Liver (tissue), 3 donors: ENCODE measurements around the gene FIG4.

Source experiments
- CTCF ChIP-seq: fragments of 150-350 bp; IDR thresholded peaks from 2 replicates; pipeline ENCODE4 v1.5.1; 2017; ENCODE audit warnings: improper control_type of control experiment, low read depth, low read length; ENCODE audit not compliant: missing input control
- FOXA1 ChIP-seq: IDR thresholded peaks from 2 replicates; pipeline ENCODE4 v1.6.1; 2016; ENCODE audit warnings: antibody characterized with exemption
- MAX ChIP-seq: IDR thresholded peaks from 2 replicates; pipeline ENCODE4 v1.6.1; 2016; ENCODE audit warnings: antibody characterized with exemption
- RAD21 ChIP-seq, 2 donors: IDR thresholded peaks; 2 replicates each; pipeline ENCODE4 v1.6.1; 2016; ENCODE audit warnings: antibody characterized with exemption in 2 of 2, mild to moderate bottlenecking in 2 of 2
- RXRA ChIP-seq, 2 donors: IDR thresholded peaks; 2 replicates each; pipeline ENCODE4 v1.6.1; 2017 to 2018; ENCODE audit warnings: antibody characterized with exemption in 2 of 2, mild to moderate bottlenecking in 1 of 2
- SP1 ChIP-seq: IDR thresholded peaks from 2 replicates; pipeline ENCODE4 v1.6.1; 2018; ENCODE audit warnings: antibody characterized with exemption, mild to moderate bottlenecking
- ZBTB33 ChIP-seq: IDR thresholded peaks from 2 replicates; pipeline ENCODE4 v1.6.1; 2016; ENCODE audit warnings: antibody characterized with exemption
- donor health status: healthy.
- donor health status: healthy.

GRCh38 chr6:109874621-109875020, 183.5 kb downstream of the FIG4 start:
- TF ChIP-seq CTCF: no peak
- no peak for TF ChIP-seq MAX
- TF ChIP-seq FOXA1: no peak
- no peak for TF ChIP-seq SP1
- no peak for TF ChIP-seq RXRA (IDR thresholded peaks at IDR 0.05)
- TF ChIP-seq ZBTB33: no peak
- TF ChIP-seq RAD21 (IDR thresholded peaks at IDR 0.05): no peak
